AG09319 (cell line): Measurements from ENCODE around the gene KIAA0232.

ENCODE experiments used
- DNase-seq: peaks from one replicate; pipeline ENCODE4 v3.0.0-alpha.2; 2010; ENCODE audit warnings: low read depth; ENCODE audit errors: extremely low read depth
- TF ChIP-seq, protein P1 (sequence below): IDR thresholded peaks from 2 replicates; pipeline ENCODE4 v1.5.1; 2011; ENCODE audit warnings: low read depth, mild to moderate bottlenecking, inconsistent platforms, low read length, moderate library complexity

Gene KIAA0232

DNA sequence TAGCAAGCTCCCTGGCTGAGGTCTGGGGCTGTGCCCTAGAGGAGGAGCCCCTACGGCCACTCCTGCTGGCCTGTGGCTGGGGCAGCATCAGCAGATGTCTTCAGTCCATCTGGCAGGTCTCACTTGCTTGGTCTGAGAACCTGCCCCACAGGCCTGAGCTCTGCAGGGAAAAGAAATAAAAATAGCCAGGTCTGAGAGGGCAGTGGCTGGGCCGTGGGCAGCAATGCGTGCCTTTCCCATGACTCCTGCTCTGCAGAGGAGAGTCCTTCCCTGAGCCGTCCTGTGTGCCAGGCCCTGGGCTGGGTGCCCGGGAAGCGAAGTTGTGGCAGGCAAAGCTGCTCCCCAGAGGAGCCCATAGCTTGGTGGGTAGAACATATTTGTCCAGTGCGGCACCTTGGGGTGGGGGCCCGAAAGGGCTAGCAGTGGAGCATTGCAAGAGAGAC is 11.3 kb upstream of the KIAA0232 start:
- TF ChIP-seq, protein P1, sequence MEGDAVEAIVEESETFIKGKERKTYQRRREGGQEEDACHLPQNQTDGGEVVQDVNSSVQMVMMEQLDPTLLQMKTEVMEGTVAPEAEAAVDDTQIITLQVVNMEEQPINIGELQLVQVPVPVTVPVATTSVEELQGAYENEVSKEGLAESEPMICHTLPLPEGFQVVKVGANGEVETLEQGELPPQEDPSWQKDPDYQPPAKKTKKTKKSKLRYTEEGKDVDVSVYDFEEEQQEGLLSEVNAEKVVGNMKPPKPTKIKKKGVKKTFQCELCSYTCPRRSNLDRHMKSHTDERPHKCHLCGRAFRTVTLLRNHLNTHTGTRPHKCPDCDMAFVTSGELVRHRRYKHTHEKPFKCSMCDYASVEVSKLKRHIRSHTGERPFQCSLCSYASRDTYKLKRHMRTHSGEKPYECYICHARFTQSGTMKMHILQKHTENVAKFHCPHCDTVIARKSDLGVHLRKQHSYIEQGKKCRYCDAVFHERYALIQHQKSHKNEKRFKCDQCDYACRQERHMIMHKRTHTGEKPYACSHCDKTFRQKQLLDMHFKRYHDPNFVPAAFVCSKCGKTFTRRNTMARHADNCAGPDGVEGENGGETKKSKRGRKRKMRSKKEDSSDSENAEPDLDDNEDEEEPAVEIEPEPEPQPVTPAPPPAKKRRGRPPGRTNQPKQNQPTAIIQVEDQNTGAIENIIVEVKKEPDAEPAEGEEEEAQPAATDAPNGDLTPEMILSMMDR = no peak
- DNase-seq = no peak

DNA sequence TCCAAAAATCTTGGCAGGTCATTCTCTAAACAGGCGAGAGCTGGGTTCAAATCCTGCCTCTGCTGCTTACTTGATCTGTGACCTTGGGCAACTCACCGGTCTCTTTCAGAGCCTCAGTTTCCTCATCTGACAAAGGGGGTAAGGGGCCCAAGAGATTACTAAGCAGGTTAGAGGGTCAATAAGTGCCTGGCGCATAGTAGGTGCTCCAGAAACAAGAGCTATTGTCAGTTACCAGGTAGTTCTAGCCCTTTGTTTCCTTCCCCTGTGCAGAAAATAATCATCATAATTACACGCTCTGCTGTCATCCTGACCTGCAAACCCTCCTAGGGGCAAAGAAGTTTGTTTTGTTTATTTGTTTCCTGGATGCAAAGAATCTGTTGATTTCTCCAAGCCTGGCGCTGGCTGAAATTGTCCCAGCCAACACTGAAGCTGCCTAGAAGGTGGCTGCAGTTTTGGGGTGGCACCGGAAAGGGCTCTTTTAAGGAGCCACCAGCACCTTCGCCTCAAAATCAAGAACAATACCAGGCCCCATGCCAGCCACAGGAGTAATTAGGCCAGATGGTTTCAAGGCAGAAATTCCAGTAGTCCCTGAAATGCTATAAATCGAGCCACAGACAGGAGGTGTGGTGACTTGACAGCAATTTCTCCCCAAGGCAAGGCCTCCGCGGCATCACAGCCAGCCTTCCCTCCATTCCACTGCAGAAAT is 10.2 kb upstream of the KIAA0232 start:
- TF ChIP-seq, protein P1 = no peak
- no peak for DNase-seq

DNA sequence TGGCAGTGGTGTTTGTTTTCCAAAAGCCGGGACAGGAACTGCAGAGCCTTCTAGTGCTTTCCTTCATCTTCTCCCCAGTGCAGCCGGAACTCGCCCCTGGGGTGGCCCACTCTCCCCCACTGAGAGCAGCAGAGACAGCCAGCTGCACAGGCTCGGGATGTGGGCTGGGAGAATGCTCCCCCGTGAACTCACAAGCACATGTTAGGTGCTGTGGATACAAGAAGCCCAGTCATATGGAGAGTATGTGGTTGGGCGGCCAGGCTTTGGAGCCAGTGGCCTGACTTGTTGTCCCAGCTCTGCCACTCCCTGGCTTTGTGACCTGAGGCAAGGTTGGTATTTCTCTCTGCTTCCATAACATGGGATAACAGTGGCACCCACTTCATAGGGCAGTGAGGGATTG is 9.4 kb upstream of the KIAA0232 start:
- DNase-seq = no peak
- TF ChIP-seq, protein P1 = no peak

DNA sequence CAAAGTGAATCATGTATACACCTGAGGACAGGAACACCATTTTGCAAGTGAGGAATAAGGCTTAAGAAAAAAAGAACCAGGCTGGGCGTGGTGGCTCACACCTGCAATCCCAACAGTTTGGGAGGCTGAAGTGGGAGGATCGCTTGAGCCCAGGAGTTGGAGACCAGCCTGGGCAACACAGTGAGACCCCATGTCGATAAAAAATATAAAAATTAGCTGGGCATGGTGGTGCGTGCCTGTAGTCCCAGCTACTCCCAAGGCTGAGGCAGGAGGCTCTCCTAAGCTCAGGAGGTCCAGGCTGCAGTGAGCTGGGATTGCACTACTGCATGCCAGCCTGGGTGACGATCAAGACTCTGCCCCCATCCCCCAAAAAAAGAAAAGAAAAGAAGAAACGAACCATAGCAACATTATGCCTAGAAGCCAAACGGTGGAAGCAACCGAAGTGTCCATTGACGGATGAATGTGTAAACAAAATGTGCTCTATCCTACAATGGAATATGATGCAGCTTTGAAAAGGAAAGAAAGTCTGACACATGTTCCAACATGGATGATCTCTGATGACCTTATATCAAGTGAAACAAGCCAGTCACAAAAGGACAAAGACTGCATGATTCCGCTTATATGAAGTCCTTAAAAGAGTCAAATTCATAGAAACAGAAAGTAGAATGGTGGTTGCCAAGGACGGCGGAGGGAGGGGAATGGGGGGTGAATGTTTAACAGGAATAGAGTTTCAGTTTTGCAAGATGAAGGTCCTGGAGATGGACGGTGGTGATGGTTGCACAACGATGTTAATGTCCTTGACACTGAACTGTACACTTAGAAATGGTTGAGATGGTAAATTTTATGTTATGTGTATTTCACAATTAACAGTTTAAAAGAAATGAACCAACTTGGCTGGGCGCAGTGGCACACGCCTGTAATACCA is 8.6 kb upstream of the KIAA0232 start:
- TF ChIP-seq, protein P1 = no peak
- DNase-seq = no peak

DNA sequence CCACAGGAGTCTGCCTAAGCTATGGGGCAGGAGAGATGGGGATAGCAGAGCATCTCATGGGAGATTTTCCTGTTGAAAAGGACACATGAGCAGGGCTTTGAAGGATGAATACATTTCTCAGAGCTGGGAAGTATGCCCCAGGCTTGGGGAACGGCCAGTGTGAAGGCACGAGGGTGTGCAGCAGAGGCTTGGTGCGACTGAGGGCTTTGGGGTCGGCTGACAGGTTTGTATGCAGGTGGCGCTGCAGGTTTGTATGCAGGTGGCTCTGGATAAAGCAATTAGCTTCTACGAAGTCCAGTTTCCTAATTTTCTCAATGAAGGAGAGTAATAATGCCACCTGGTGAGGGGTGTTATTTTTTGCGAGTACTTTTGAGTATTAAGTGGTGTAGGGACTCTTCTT is 6.8 kb upstream of the KIAA0232 start:
- TF ChIP-seq, protein P1 = no peak
- no peak for DNase-seq

DNA sequence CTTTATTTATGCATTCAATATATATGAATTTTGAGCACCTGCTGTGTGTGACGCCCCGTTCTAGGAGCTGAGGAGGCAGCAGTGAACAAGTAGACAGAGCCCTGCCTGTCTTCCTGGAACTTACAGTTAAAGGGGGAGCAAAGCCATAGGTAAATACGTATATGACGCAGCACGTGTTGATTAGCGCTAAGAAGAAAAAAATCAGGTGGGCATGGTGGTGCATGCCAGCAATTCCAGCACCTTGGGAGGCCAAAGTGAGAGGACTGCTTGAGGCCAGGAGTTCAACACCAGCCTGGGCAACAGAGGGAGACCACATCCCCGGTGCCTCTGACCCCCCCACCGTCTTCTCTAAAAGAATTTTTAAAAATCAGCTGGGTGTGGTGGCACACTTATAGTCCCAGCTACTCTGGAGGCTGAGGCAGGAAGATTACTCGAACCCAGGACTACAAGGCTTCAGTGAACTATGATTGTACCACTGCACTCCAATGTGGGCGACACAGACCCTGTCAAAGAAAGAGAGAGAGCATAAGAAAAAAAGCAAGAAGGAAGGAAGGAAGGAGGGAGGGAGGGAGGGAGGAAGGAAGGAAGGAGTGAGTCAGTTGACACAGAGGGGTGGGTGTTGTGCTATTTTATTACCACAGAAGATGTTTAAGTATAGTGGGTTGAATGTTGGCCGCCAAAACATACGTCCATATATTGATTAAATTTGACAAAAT is 5.4 kb upstream of the KIAA0232 start:
- TF ChIP-seq, protein P1 = no peak
- no peak for DNase-seq
